MG63 (cell line): ENCODE data around the gene FRA10AC1. TPM values are rescaled to one million over a fixed set of nuclear protein-coding genes. Genes with fewer than 3 reads are reported as not detected.
"Not testable (repeated sequence)": the region's sequence is repeated elsewhere in the genome, so short reads cannot be mapped to it uniquely, and the experiment has no call there.

Experiments used
- DNase-seq: peaks from one replicate; pipeline ENCODE4 v3.0.0-alpha.2; 2020
- H3K27me3 ChIP-seq: fragments of 250-450 bp; sonication (Bioruptor Pico); 2 replicates; pipeline ENCODE4 v1.5.1; 2020; ENCODE audit warnings: mild to moderate bottlenecking, moderate library complexity
- H3K36me3 ChIP-seq: fragments of 250-450 bp; sonication (Bioruptor Pico); 2 replicates; pipeline ENCODE4 v1.5.1; 2020; ENCODE audit warnings: mild to moderate bottlenecking, moderate library complexity
- H3K4me3 ChIP-seq: fragments of 250-450 bp; sonication (Bioruptor Pico); 2 replicates; pipeline ENCODE4 v1.5.1; 2020; ENCODE audit warnings: mild to moderate bottlenecking, moderate library complexity
- H3K9me3 ChIP-seq: fragments of 250-450 bp; sonication (Bioruptor Pico); 2 replicates; pipeline ENCODE4 v1.5.1; 2020; ENCODE audit warnings: mild to moderate bottlenecking, moderate library complexity
- total RNA-seq: library from RNA; depleted of rRNA; stranded (reverse); fragments of >200 nt; shearing (Covaris generic); gene quantifications from 2 replicates; pipeline ENCODE4 v1.2.3, GENCODE V29; 2014; ENCODE audit warnings: low replicate concordance

FRA10AC1 gene
- total RNA-seq, 1 experiment from 2014 or later = 4.2 TPM

GRCh38 chr10:93712593-93712992, 10.2 kb upstream of the FRA10AC1 start:
- Histone ChIP-seq H3K36me3 (no peaks in the 10 kb centered on the region), H3K9me3 (0 out of 2 replicates have a peak, but pooled peaks cover 2% of the 10 kb centered on the region), H3K27me3 (no peaks in the 10 kb centered on the region), H3K4me3 (no peak overlapping the region)
- DNase-seq = no peak

GRCh38 chr10:93711891-93712290, 9.5 kb upstream of the FRA10AC1 start:
- 0 out of 2 replicates have a peak, but pooled peaks cover 2% of the 10 kb centered on the region for H3K9me3 ChIP-seq
- no peak for DNase-seq
- H3K36me3 ChIP-seq = no peaks in the 10 kb centered on the region
- H3K27me3 ChIP-seq = no peaks in the 10 kb centered on the region
- H3K4me3 ChIP-seq = no peak overlapping the region

- DNase-seq = no peak
- Histone ChIP-seq H3K4me3 (no peak overlapping the region), H3K9me3 (0 out of 2 replicates have a peak, but pooled peaks cover 2% of the 10 kb centered on the region), H3K27me3 (no peaks in the 10 kb centered on the region), H3K36me3 (no peaks in the 10 kb centered on the region)
These were observed 8.0 kb upstream of the FRA10AC1 start for GRCh38 chr10:93710333-93710909.

- H3K36me3 ChIP-seq = no peaks in the 10 kb centered on the region
- no peak overlapping the region for H3K4me3 ChIP-seq
- 0 out of 2 replicates have a peak, but pooled peaks cover 2% of the 10 kb centered on the region for H3K9me3 ChIP-seq
- H3K27me3 ChIP-seq = no peaks in the 10 kb centered on the region
- no peak for DNase-seq
These were observed 5.2 kb upstream of the FRA10AC1 start for GRCh38 chr10:93707623-93708022.

GRCh38 chr10:93704451-93704850, 2.1 kb upstream of the FRA10AC1 start:
- Histone ChIP-seq H3K27me3 (no peaks in the 10 kb centered on the region), H3K4me3 (no peak overlapping the region), H3K9me3 (no peaks in the 10 kb centered on the region), H3K36me3 (peaks cover 1% of the 10 kb centered on the region)
- DNase-seq = no peak

GRCh38 chr10:93703841-93704240, 1.4 kb upstream of the FRA10AC1 start:
- no peaks in the 10 kb centered on the region for H3K27me3 ChIP-seq
- H3K4me3 ChIP-seq = peak overlapping the region; percentile 2; the same call in 1 of the 2 replicates
- H3K36me3 ChIP-seq = peaks cover 8% of the 10 kb centered on the region
- H3K9me3 ChIP-seq = no peaks in the 10 kb centered on the region
- DNase-seq = no peak

GRCh38 chr10:93703066-93703465, 674 bp upstream of the FRA10AC1 start:
- Histone ChIP-seq H3K9me3 (no peaks in the 10 kb centered on the region), H3K4me3 (peak overlapping the region; percentile 73), H3K27me3 (no peaks in the 10 kb centered on the region), H3K36me3 (peaks cover 11% of the 10 kb centered on the region)
- no peak for DNase-seq

GRCh38 chr10:93701866-93702209, 554 bp downstream of the FRA10AC1 start:
- peaks cover 18% of the 10 kb centered on the region for H3K36me3 ChIP-seq
- no peak for DNase-seq

GRCh38 chr10:93697207-93697606, 5.2 kb downstream of the FRA10AC1 start:
- H3K9me3 ChIP-seq = no peaks in the 10 kb centered on the region
- peaks cover 38% of the 10 kb centered on the region for H3K36me3 ChIP-seq
- no peak for DNase-seq
- no peaks in the 10 kb centered on the region for H3K27me3 ChIP-seq
- H3K4me3 ChIP-seq = no peak overlapping the region

More at GRCh38 chr10:93701866-93702209, 554 bp downstream of the FRA10AC1 start:
- H3K4me3 ChIP-seq = peak overlapping the region; percentile 73
- no peaks in the 10 kb centered on the region for H3K9me3 ChIP-seq
- no peaks in the 10 kb centered on the region for H3K27me3 ChIP-seq

- H3K36me3 ChIP-seq = peaks cover 42% of the 10 kb centered on the region
These were observed 5.8 kb downstream of the FRA10AC1 start for GRCh38 chr10:93696582-93696981.

GRCh38 chr10:93695740-93696139, 6.7 kb downstream of the FRA10AC1 start:
- DNase-seq = no peak
- H3K36me3 ChIP-seq = peaks cover 47% of the 10 kb centered on the region

More at GRCh38 chr10:93696582-93696981, 5.8 kb downstream of the FRA10AC1 start:
- not testable (repeated sequence) for H3K9me3 ChIP-seq, DNase-seq, H3K27me3 ChIP-seq, H3K4me3 ChIP-seq

GRCh38 chr10:93687737-93688136, 14.7 kb downstream of the FRA10AC1 start:
- no peak for DNase-seq

More at GRCh38 chr10:93695740-93696139, 6.7 kb downstream of the FRA10AC1 start:
- Histone ChIP-seq H3K27me3 (no peaks in the 10 kb centered on the region), H3K4me3 (no peak overlapping the region), H3K9me3 (no peaks in the 10 kb centered on the region)

GRCh38 chr10:93680412-93681047, 21.9 kb downstream of the FRA10AC1 start:
- H3K27me3 ChIP-seq = no peaks in the 10 kb centered on the region
- no peak overlapping the region for H3K4me3 ChIP-seq
- no peak for DNase-seq
- no peaks in the 10 kb centered on the region for H3K9me3 ChIP-seq
- H3K36me3 ChIP-seq = peaks cover 17% of the 10 kb centered on the region

More at GRCh38 chr10:93687737-93688136, 14.7 kb downstream of the FRA10AC1 start:
- Histone ChIP-seq H3K4me3 (no peak overlapping the region), H3K36me3 (peaks cover 21% of the 10 kb centered on the region), H3K9me3 (no peaks in the 10 kb centered on the region), H3K27me3 (no peaks in the 10 kb centered on the region)

- no peak overlapping the region for H3K4me3 ChIP-seq
- no peak for DNase-seq
- peaks cover 19% of the 10 kb centered on the region for H3K36me3 ChIP-seq
- no peaks in the 10 kb centered on the region for H3K27me3 ChIP-seq
- no peaks in the 10 kb centered on the region for H3K9me3 ChIP-seq
These were observed 23.4 kb downstream of the FRA10AC1 start for GRCh38 chr10:93678805-93679587.

- no peak for DNase-seq
- no peaks in the 10 kb centered on the region for H3K9me3 ChIP-seq
- H3K4me3 ChIP-seq = no peak overlapping the region
- no peaks in the 10 kb centered on the region for H3K27me3 ChIP-seq
- peaks cover 23% of the 10 kb centered on the region for H3K36me3 ChIP-seq
These were observed 24.0 kb downstream of the FRA10AC1 start for GRCh38 chr10:93678386-93678785.

GRCh38 chr10:93673791-93674190, 28.6 kb downstream of the FRA10AC1 start:
- H3K36me3 ChIP-seq = peaks cover 42% of the 10 kb centered on the region
- no peaks in the 10 kb centered on the region for H3K9me3 ChIP-seq
- H3K27me3 ChIP-seq = no peaks in the 10 kb centered on the region
- no peak for DNase-seq
- no peak overlapping the region for H3K4me3 ChIP-seq

- H3K9me3 ChIP-seq = no peaks in the 10 kb centered on the region
- H3K4me3 ChIP-seq = no peak overlapping the region
- DNase-seq = no peak
- peaks cover 41% of the 10 kb centered on the region for H3K36me3 ChIP-seq
- H3K27me3 ChIP-seq = no peaks in the 10 kb centered on the region
These were observed 29.5 kb downstream of the FRA10AC1 start for GRCh38 chr10:93672890-93673289.
